Loucy (cell line): ENCODE data around the gene AMBRA1.

Experiments used
- CTCF ChIP-seq: fragments of 200-600 bp; sonication (generic); conservative IDR thresholded peaks from 2 replicates; pipeline ENCODE4 v1.5.1; 2014; ENCODE audit warnings: mild to moderate bottlenecking, antibody characterized with exemption, low read length
- EZH2phosphoT487 ChIP-seq: fragments of 200-600 bp; IDR thresholded peaks from 2 replicates; pipeline ENCODE4 v1.6.1; 2018; ENCODE audit warnings: antibody characterized with exemption, mild to moderate bottlenecking, moderate library complexity, borderline replicate concordance

GRCh38 chr11:46407635-46408034 lies 186.2 kb downstream of the AMBRA1 start:
- no peak for TF ChIP-seq CTCF
- no peak for TF ChIP-seq EZH2phosphoT487
